H1 (cell line): ENCODE results near the gene EHBP1. TPM values are rescaled to one million over a fixed set of nuclear protein-coding genes. Genes with fewer than 3 reads are reported as not detected.

Source experiments
- CTCF ChIA-PET: fragments of 300-600 bp; sonication (Branson Sonifier 250); formaldehyde crosslinking; loops from one replicate; lab custom pipeline; 2021; ENCODE audit not compliant: partially characterized antibody; lab: Charles Lee
- POLR2A ChIA-PET: fragments of 300-600 bp; sonication (Branson Sonifier 250); formaldehyde crosslinking; loops from one replicate; lab custom pipeline; 2021; ENCODE audit warnings: inconsistent platforms; ENCODE audit not compliant: partially characterized antibody; lab: Charles Lee
- DNase-seq, 2 experiments: peaks; one replicate each; pipeline versions ENCODE4 v3.0.0 to v3.0.0-alpha.2; 2010 to 2022; ENCODE audit warnings: low spot score in 2 of 2, low read depth in 1 of 2, mixed read lengths in 1 of 2
- FAIRE-seq: peaks from 2 replicates; lab custom pipeline; 2011; peaks lifted over from hg19 to GRCh38; lab: Jason Lieb, UNC
- H2AFZ ChIP-seq: 2 replicates; pipeline ENCODE4 v1.8.1; 2012; ENCODE audit warnings: low read length, inconsistent platforms
- H2AK5ac ChIP-seq: 2 replicates; pipeline ENCODE4 v1.6.1; 2013; ENCODE audit warnings: low read depth, low read length
- H2BK120ac ChIP-seq: replicated peaks from 2 replicates; pipeline ENCODE3; 2013; ENCODE audit warnings: low read depth, low read length, inconsistent platforms
- H2BK12ac ChIP-seq: 2 replicates; pipeline ENCODE4 v1.6.1; 2013; ENCODE audit warnings: low read depth, low read length
- H2BK15ac ChIP-seq: 2 replicates; pipeline ENCODE4 v1.6.1; 2013; ENCODE audit warnings: low read length
- H2BK20ac ChIP-seq: 2 replicates; pipeline ENCODE4 v1.6.1; 2013; ENCODE audit warnings: low read length
- H2BK5ac ChIP-seq: 2 replicates; pipeline ENCODE4 v1.6.1; 2013; ENCODE audit warnings: low read depth, low read length
- H3K14ac ChIP-seq: 2 replicates; pipeline ENCODE4 v1.6.1; 2013; ENCODE audit warnings: inconsistent platforms; ENCODE audit not compliant: insufficient read length
- H3K18ac ChIP-seq: 2 replicates; pipeline ENCODE4 v1.6.1; 2013; ENCODE audit warnings: low read length; ENCODE audit errors: extremely low read depth
- H3K23ac ChIP-seq: 2 replicates; pipeline ENCODE4 v1.6.1; 2013; ENCODE audit warnings: inconsistent platforms; ENCODE audit not compliant: insufficient read length
- H3K23me2 ChIP-seq: 2 replicates; pipeline ENCODE4 v1.6.1; 2013; ENCODE audit warnings: low read depth, low read length
- H3K27ac ChIP-seq: 2 replicates; pipeline ENCODE4 v1.6.1; 2011; ENCODE audit warnings: low read depth, low read length, inconsistent platforms
- H3K27me3 ChIP-seq, 4 experiments: replicated peaks in 1 of 4; 1 replicate in 1 of 4; 2 replicates in 3 of 4; pipeline versions ENCODE4 v1.6.1 to v1.8.1; 2011 to 2013; ENCODE audit warnings: low read length in 3 of 4, mild to moderate bottlenecking in 3 of 4, inconsistent platforms in 2 of 4, mixed read lengths in 2 of 4, moderate library complexity in 1 of 4; ENCODE audit not compliant: control insufficient read depth in 3 of 4, insufficient read depth in 3 of 4; ENCODE audit errors: extremely low read depth in 1 of 4
- H3K36me3 ChIP-seq, 4 experiments: 2 replicates each; pipeline versions ENCODE4 v1.6.1 to v1.8.1; 2011 to 2013; ENCODE audit warnings: mild to moderate bottlenecking in 4 of 4, low read length in 3 of 4, moderate library complexity in 2 of 4, control low read depth in 1 of 4, inconsistent platforms in 1 of 4; ENCODE audit not compliant: insufficient read depth in 4 of 4, control insufficient read depth in 2 of 4
- H3K4ac ChIP-seq: replicated peaks from 2 replicates; pipeline ENCODE3; 2013; ENCODE audit warnings: low read length, low read depth, mixed read lengths, inconsistent platforms; ENCODE audit not compliant: insufficient read length
- H3K4me1 ChIP-seq, 4 experiments: replicated peaks in 1 of 4; 1 replicate in 1 of 4; 2 replicates in 3 of 4; pipeline versions ENCODE4 v1.6.1 to v1.8.1; 2011 to 2013; ENCODE audit warnings: low read length in 3 of 4, inconsistent platforms in 2 of 4, mixed read lengths in 1 of 4; ENCODE audit not compliant: insufficient read depth in 4 of 4, control insufficient read depth in 3 of 4
- H3K4me2 ChIP-seq, 2 experiments: 2 replicates each; pipeline versions ENCODE4 v1.6.1 to v1.8.1; 2011 to 2013; ENCODE audit warnings: low read depth in 2 of 2, low read length in 2 of 2, control low read depth in 1 of 2, inconsistent platforms in 1 of 2, mild to moderate bottlenecking in 1 of 2; ENCODE audit not compliant: insufficient read depth in 1 of 2
- H3K4me3 ChIP-seq, 4 experiments: fragments of 200-600, 300-600 bp in 1 of 4; sonication (generic), shearing (Covaris generic), sonication (Bioruptor Twin) in 1 of 4; 2 replicates each; pipeline versions ENCODE4 v1.5.1 to v1.8.1; 2011 to 2016; ENCODE audit warnings: low read length in 4 of 4, low read depth in 3 of 4, control low read depth in 2 of 4, inconsistent platforms in 2 of 4, mild to moderate bottlenecking in 2 of 4, mixed read lengths in 1 of 4, moderate library complexity in 1 of 4; ENCODE audit not compliant: insufficient read depth in 2 of 4; ENCODE audit errors: extremely low read depth in 1 of 4
- H3K56ac ChIP-seq: replicated peaks from 2 replicates; pipeline ENCODE3; 2013; ENCODE audit warnings: low read depth, mild to moderate bottlenecking, mixed read lengths, low read length, inconsistent platforms; ENCODE audit not compliant: insufficient read length
- H3K79me1 ChIP-seq: 2 replicates; pipeline ENCODE4 v1.6.1; 2013; ENCODE audit warnings: low read depth, low read length, control low read depth
- H3K79me2 ChIP-seq, 2 experiments: 2 replicates each; pipeline versions ENCODE4 v1.6.1 to v1.8.1; 2012 to 2013; ENCODE audit warnings: low read length in 2 of 2, mild to moderate bottlenecking in 2 of 2, inconsistent platforms in 1 of 2; ENCODE audit not compliant: insufficient read depth in 2 of 2, control insufficient read depth in 1 of 2
- H3K9ac ChIP-seq, 4 experiments: replicated peaks in 1 of 4; 1 replicate in 1 of 4; 2 replicates in 3 of 4; pipeline versions ENCODE4 v1.6.1 to v1.8.1; 2011 to 2013; ENCODE audit warnings: low read depth in 3 of 4, low read length in 3 of 4, control low read depth in 2 of 4, mild to moderate bottlenecking in 2 of 4, moderate library complexity in 2 of 4, inconsistent platforms in 1 of 4; ENCODE audit errors: extremely low read depth in 1 of 4
- H3K9me3 ChIP-seq, 2 experiments: 2 replicates each; pipeline versions ENCODE4 v1.6.1 to v1.8.1; 2012 to 2013; ENCODE audit warnings: mild to moderate bottlenecking in 2 of 2, moderate library complexity in 2 of 2, control low read depth in 1 of 2, inconsistent platforms in 1 of 2, low read depth in 1 of 2, low read length in 1 of 2, mixed read lengths in 1 of 2; ENCODE audit not compliant: insufficient read depth in 2 of 2
- H4K20me1 ChIP-seq, 2 experiments: replicated peaks in 1 of 2; 2 replicates each; pipeline versions ENCODE3 to v1.8.1; 2011 to 2013; ENCODE audit warnings: inconsistent platforms in 2 of 2, low read length in 2 of 2, mild to moderate bottlenecking in 1 of 2; ENCODE audit not compliant: insufficient read depth in 2 of 2, control insufficient read depth in 1 of 2
- H4K5ac ChIP-seq: 2 replicates; pipeline ENCODE4 v1.6.1; 2013; ENCODE audit warnings: low read length, low read depth, mixed read lengths, inconsistent platforms; ENCODE audit not compliant: insufficient read length
- H4K8ac ChIP-seq: 2 replicates; pipeline ENCODE4 v1.8.0; 2013; ENCODE audit warnings: mild to moderate bottlenecking, moderate library complexity, low read length, inconsistent platforms; ENCODE audit not compliant: insufficient read depth; ENCODE audit errors: extremely low read depth
- H4K91ac ChIP-seq: replicated peaks from 2 replicates; pipeline ENCODE3; 2013; ENCODE audit warnings: low read length, mixed read lengths, inconsistent platforms; ENCODE audit not compliant: insufficient read length
- ASH2L ChIP-seq: fragments of 200-600, 300-600 bp; sonication (generic); IDR thresholded peaks from one replicate; pipeline ENCODE4 v1.7.1; 2017; ENCODE audit warnings: low read length
- ATF3 ChIP-seq: IDR thresholded peaks from 2 replicates; pipeline ENCODE4 v1.6.1; 2011; ENCODE audit warnings: low read depth, mild to moderate bottlenecking, low read length; ENCODE audit not compliant: insufficient read depth
- BACH1 ChIP-seq: IDR thresholded peaks from 2 replicates; pipeline ENCODE4 v1.6.1; 2012; ENCODE audit warnings: low read length, improper control_type of control experiment
- BRCA1 ChIP-seq: IDR thresholded peaks from 2 replicates; pipeline ENCODE4 v1.6.1; 2012; ENCODE audit warnings: low read depth, low read length, improper control_type of control experiment
- CBX5 ChIP-seq: fragments of 300-800, 300-1000 bp; sonication (generic); IDR thresholded peaks from 2 replicates; pipeline ENCODE4 v1.7.1; 2016; ENCODE audit warnings: antibody characterized with exemption, low read length, low read depth
- E2F6 ChIP-seq: IDR thresholded peaks from 2 replicates; pipeline ENCODE4 v1.6.1; 2012; ENCODE audit warnings: inconsistent platforms
- RFX5 ChIP-seq: IDR thresholded peaks from 2 replicates; pipeline ENCODE4 v1.6.1; 2011; ENCODE audit warnings: low read depth, low read length, improper control_type of control experiment, borderline replicate concordance
- TBP ChIP-seq: IDR thresholded peaks from 2 replicates; pipeline ENCODE4 v1.6.1; 2011; ENCODE audit warnings: low read depth, low read length, improper control_type of control experiment
- TCF12 ChIP-seq: IDR thresholded peaks from 2 replicates; pipeline ENCODE4 v1.6.1; 2011; ENCODE audit warnings: low read depth, mild to moderate bottlenecking, low read length
- polyA plus RNA-seq, 7 experiments: library from polyadenylated mRNA; depleted of rRNA in 3 of 7; stranded (reverse) in 5 of 7; unstranded in 2 of 7; fragments of >200 nt in 5 of 7; fragments of 200-250 nt in 2 of 7; gene quantifications; 1 replicate in 5 of 7; 2 replicates in 1 of 7; 4 replicates in 1 of 7; pipeline versions ENCODE4 v1.2.1 to v1.2.3, GENCODE V29; 2011 to 2013; ENCODE audit warnings: missing spikeins in 2 of 7, mixed read lengths in 2 of 7
- total RNA-seq: library from RNA; stranded (reverse); fragmentation: NEBNext Ultra II Directional; extraction: Animal tissue kit (Norgen Biotek cat#: 25700); gene quantifications from 2 replicates; pipeline ENCODE4 v1.2.1, GENCODE V29; 2021

EHBP1 gene
- total and polyA plus RNA-seq, 2 of the 8 experiments (the other 6 are each of a cell fraction or from before 2014, with no cell fraction given), result 12.0 to 64.1 TPM

- no peak overlapping the region for H4K91ac ChIP-seq
Measured at GRCh38 chr2:62897187-62897827, 191.8 kb downstream of the EHBP1 start.

More at GRCh38 chr2:62897187-62897827, 191.8 kb downstream of the EHBP1 start:
- Histone ChIP-seq H4K20me1 (no peaks in the 10 kb centered on the region), H3K79me2 (no peaks in the 10 kb centered on the region), H3K23me2 (no peaks in the 10 kb centered on the region), H3K14ac (no peak overlapping the region), H3K9ac (no peak overlapping the region), H2BK15ac (no peak overlapping the region), H2BK20ac (no peak overlapping the region), H3K27me3 (no peaks in the 10 kb centered on the region), H3K36me3 (no peaks in the 10 kb centered on the region), H3K4me2 (no peak overlapping the region), H2BK5ac (no peak overlapping the region), H3K4me1 (no peaks in the 10 kb centered on the region), H3K23ac (no peak overlapping the region), H3K79me1 (no peaks in the 10 kb centered on the region), H2AK5ac (no peak overlapping the region), H3K9me3 (no peaks in the 10 kb centered on the region), H4K8ac (no peak overlapping the region), H2BK120ac (no peak overlapping the region), H3K56ac (no peak overlapping the region), H2AFZ (no peak overlapping the region), H3K27ac (no peak overlapping the region), H4K5ac (no peak overlapping the region), H3K18ac (no peak overlapping the region), H2BK12ac (no peak overlapping the region), H3K4ac (no peak overlapping the region), H3K4me3 (no peak overlapping the region)
- POLR2A ChIA-PET, result no interaction called here
- FAIRE-seq (no peak), DNase-seq (no peak)
- CTCF ChIA-PET, result interaction anchor here (0.8 kb wide), 1 partner anchor 17 kb away, joined by 3 read pairs; no protein-coding TSS in a partner anchor
- TF ChIP-seq RFX5 (no peak), ASH2L (no peak), CBX5 (no peak), BACH1 (no peak), E2F6 (no peak), ATF3 (no peak), BRCA1 (no peak), TCF12 (no peak), TBP (no peak)
